TTC549 (cell line): ENCODE data around the gene MYDGF.
A peak's percentile ranks its signal among the peaks of the same experiment; 100 is the strongest.
"Not testable (repeated sequence)": the region's sequence is repeated elsewhere in the genome, so short reads cannot be mapped to it uniquely, and the experiment has no call there.

Source experiments
- FAIRE-seq: peaks from 2 replicates; lab custom pipeline; 2012; peaks lifted over from hg19 to GRCh38; lab: Jason Lieb, UNC

Gene MYDGF

DNA sequence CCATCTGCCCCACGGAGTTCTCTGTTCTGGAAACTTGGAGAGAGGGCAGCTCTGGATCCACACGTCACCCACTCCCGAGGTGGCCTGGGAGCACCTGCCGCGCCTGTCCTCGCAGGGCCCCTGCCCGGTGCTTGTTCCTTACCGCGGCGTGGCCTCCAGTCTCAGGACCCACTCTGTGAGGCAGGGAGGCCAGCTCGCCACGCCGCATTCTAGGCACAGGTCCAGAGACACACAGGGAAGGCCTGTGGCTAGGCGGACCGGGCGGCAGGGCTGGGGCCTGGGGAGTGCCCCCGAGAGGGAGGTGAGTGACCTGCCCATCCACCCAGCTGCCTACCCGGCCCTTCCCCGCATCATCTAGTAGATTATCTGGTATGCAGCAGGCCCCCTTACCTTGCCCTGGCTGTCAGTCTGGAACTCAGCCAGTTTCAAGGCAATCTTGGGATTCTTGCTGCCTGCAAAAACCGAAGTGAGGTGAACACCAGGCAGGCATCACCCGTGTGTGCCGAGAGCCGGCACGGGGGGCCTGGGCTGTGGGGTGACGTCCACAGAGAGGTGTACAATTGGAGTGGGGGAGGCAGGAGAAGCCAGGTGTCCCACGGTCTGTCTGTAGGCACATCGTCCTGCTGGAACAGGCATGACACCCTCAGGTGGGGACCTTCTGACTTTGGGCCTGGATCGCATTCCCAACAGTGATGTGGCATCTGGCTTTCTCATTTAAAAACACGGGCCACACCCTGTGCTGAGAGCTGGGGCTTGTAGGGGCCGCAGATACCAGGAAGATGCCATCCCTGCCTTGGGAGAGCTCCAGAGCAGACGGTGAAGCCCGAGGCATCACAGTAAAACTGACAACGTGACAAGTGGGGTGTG, 29.9 kb upstream of the MYDGF start:
- no peak for FAIRE-seq

DNA sequence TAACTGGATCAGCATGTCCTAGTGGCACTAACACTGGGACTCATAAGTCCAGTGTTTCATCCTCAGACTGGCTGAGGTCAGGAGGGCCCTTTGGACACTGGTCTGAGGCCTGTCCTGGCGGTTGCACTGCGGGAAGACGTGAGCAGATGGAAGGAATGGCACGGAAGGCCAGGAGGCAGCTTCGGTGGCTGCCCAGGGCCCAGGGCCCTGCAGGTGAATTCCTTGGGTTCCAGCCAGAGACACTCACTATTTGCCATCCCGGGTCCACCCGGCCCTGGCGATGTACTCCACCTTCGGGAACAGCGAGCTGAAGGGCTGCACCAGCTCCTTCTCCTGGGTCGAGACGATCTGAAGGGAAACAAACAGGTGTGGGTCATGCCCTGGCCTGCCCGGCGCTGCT, 27.2 kb upstream of the MYDGF start:
- no peak for FAIRE-seq

DNA sequence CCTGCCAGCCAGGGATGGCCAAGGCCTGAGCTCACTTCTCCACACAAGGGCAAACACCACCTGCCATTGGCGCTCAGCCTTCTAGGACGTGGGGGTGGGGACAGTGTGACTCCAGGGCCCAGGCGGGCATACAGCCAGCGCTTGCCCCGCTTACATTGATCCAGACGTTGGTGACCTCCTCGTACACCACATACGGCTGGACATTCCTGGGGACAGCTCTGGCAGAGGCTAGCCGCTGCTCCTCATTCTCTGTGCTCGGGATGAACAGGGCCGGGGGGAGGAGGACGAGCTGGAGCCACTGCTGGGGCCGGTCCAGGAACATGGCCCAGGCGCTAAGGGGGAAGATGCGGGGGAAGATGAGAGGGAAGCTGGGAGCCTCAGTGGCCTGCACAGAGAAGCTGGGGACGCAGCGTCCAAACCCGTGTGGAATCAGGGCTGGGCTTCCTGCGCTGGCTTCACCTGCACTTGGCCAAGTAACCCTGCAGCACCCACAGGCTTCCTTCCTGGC, 25.1 kb upstream of the MYDGF start:
- FAIRE-seq: no peak

DNA sequence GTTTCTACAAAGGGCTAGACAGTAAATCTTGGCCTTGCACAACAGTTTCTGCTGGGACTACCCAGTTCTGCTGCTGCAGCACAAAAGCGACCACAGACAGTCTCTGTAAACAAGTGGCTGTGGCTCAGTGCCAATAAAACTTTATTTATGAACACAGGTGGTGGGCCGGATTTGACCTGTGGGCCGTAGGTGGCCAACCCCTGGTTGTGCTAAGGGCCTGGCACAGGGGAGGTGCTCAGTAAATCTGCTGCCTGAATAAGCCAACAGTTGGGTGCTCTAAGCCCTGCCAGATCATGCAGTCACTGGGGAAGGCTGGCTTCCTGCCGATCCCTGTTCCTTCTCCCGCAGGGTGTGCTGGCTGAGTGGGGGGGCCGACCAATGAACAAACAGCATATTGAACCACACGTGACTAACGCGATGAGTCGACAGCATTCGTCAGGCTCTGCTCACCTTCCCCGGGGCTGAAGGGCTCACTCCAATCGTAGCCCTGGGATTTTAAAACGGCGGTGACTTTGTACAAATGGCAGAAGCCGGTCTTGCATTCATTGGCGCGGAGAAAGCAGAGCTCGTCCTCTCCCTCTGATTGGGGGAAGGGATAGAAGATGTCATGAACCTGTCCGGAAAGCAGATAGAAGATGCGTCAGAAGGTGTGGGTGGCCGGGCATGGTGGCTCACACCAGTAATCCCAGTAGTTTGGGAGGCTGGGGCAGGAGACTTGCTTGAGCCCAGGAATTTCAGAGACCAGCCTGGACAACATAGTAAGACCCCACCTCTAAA, 24.3 kb upstream of the MYDGF start:
- no peak for FAIRE-seq

DNA sequence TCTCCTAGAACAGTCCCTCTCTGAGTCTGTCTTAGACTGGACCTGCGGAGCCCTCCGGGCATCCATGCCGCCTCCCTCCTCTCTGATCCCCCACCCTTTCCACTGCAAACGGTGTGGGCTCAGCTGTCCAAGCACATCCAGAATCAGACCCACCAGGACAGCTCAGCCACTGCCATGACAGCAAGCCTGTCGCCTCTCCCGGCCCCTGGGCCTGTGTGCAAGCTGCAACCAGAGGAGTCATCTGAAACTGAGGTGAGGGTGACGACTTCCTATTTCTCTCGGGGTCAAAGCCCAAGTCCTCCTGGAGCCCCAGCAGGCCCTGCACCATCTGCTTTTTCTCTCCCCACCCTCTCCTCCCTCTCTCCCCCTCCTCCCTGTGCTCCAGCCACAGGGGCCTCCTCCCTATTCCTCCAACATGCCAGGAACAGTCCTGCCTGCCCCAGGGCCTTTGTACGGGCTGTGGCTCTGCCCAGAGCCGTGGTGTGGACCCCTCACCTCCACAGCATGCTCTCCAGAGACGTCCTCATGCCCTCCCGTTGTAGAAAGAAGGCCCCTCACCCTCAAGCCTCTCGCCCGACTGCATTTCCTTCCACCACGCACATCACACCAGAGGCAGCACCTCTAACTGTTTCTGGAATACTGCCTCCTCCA, 23.5 kb upstream of the MYDGF start:
- FAIRE-seq: no peak

DNA sequence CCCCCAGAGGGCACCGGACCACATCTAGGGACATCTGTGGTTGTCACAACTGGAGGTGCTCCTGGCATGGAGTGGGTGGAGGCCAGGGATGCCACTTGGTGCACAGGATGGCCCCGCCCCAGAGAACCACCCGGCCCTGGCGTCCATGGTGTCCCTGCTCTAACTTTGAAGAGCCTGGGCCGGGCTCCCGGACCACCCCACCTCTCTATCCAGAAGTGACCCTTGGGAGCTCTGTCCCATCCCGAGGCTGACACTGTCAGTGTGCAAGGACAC, 22.9 kb upstream of the MYDGF start:
- no peak for FAIRE-seq

DNA sequence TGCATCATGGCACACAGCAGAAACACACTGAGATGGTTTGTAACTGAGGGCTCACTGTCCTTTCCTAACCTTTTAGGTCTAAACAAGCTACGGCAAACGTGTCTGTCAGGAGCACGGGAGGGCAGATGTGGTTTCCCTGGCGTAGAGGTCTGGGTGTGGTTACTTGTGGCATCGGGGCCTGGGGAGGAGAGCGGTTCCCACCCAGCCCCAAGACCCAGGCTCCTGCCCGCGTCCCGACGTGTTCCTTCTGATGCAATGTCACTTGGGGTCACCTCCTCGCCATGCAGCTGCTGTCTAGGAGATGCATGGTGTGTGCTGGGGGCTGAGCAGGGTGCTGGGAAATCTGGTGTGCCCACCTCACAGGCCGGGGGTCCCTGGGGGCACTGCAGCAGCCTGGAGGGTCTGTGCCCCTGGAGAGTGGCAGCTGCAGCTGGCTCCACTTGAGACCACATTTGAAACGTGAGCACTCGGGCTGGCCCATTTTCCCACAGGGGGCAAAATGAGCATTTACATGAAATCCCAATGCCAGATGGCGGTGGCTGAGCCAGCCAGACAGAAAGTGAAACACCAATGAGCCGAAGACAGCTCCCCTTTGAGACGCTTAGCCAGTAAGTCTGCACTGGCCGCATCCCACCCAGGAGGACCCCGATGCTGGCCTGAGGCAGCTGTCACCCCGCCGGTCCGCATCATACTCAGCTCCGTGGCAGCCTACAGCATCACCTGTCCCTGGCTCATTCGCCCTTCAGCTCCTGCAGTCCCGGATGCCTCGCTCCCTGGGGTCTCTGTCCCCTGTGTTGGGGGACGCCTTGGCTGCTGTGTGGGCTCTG, 22.3 kb upstream of the MYDGF start:
- no peak for FAIRE-seq

DNA sequence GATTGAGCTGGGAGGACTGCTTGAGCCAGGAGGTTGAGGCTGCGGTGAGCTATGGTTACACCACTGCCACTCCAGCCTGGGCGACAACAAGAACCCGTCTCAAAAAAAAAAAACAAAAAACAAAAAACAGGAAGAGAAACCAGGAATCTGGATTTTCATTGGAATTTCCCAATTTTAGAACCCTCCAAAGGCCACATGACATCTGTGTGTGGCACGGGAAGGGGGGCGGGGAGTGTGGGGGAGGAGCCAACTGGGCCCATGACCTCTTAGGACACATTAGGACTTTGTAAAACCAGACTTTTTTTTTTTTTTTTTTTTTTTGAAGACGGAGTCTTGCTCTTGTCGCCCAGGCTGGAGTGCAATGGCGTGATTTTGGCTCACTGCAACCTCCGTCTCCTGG, 21.2 kb upstream of the MYDGF start:
- FAIRE-seq: no peak

DNA sequence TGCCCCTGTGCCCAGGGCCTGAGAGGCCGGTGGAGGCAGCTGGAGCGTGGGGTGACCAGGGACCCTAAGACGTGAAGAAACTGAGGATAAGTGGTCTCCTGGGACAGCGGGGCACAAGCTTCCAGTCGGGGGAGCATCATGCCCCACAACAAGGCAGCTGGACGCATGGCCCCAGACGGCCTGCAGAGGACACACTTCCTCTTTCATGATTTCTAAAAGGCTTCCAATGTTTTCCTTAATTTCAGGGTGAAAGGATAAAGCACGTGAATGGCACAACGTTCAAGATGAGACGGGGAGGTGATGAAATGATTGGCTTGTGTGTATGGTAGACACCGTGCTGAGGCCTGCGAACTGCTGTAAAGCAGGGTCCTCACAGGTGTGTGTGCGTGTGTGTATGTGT, 20.2 kb upstream of the MYDGF start:
- no peak for FAIRE-seq

DNA sequence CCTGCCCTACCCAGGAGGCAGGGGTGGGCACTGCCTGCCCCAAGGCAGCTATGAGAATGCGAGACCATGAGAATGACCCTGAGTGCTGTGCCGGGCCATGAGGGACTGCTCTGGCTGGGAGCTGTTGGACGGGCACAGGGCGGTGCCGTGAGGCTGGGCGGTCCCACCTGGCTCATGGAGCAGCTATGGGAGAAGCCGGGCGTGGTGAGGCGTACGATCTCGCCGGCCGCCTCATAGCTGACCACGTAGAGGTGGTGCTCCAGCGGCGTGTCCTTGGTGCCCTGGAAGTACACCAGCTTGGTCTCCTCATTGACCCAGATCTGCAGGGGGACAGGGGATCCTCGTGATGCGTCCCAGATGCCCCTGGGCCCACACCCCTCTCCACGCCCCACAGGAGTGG, 19.3 kb upstream of the MYDGF start:
- FAIRE-seq: no peak

DNA sequence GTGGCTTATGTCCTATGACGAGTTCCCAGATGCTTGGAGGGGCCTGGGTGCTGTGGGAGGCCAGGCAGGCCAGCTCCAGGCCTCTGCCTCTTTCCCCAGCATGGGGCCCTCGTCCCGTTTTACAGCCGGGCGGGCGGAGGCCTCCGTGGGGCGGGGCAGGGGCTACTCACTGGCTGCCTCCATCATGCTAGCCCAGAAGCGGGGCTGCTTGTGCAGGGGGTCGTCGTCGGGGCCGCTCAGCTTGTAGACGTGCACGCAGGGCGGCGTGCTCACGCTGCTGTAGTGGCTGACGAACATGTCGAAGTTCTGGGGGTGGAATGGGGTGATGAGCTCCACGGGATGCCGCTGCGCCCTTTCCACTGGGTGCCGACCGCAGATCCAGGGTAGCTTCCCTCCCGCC, 18.4 kb upstream of the MYDGF start:
- FAIRE-seq: no peak

DNA sequence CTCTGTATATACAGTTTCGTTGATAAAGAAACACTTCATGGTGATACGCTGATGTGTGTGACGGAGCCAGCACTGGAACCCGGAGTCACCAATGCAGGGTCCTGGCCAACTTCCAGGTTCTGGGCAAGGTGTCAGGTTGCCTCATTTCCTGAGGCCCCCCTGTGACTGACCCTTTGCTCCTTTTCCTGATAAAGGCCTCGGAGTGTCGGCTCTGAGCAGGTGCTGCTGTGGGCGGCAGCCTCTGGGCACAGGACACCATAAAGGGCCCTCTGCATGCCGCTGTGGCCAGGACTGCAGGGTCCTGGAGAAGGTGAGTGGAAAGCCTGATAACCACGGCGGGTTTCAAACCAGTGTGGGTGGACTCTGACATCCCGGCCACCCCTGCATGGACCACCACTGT, 17.3 kb upstream of the MYDGF start:
- no peak for FAIRE-seq

DNA sequence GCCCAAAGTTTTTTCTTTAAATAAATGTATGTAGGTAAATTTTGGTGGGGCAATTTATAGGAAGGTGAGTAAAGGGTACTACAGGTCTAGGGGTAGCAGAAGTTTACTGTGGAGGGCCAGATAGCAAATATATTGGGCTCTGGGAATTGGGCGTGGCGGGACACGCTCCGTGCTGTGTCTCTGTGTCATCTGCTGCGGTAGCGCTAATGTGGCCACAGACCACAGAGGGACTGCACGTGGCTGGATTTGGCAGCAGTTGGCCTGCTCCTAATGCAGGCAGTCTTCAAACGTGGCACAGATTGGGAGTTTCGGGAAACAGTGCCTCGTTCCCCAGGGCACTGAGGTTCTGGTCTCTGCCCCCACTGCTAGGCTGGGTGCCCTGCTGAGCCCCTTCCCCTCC, 16.6 kb upstream of the MYDGF start:
- no peak for FAIRE-seq

DNA sequence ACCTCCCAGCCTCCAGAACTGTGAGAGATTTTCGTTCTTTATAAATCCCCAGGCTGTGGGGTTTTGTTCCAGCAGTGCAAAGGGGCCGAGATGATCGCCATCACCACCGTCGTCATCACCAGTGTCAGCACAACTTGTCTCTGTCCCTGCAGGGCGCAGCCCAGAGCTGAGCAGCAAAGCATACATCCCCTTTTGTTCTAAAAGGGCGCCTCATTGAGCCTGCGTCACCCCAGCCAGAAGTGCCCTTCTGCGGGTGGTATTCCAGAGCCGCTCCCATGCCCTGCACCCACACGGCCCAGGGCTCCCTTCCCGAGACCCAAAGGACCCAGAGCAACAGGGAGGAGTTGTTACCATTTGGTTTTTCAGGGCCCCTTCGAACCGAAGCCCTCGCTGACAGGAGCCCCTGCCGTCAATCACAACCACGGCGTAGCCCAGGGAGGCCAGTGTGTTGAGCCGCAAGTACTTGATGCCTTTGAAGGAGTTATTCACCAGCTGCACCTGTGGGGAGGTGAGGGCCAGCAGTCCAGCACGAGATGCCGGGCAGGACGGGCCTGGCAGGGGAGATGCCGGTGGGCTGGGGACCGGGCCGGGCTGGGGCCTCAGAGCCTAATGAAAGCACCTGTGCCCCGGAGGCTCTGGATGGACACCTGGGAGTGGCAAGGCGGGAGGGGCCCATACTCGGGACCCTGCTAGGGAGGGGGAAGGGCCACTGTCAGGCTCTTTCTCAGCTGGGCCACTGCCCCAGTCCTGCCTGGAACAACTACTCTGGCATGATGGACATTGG, 14.4 kb upstream of the MYDGF start:
- no peak for FAIRE-seq

DNA sequence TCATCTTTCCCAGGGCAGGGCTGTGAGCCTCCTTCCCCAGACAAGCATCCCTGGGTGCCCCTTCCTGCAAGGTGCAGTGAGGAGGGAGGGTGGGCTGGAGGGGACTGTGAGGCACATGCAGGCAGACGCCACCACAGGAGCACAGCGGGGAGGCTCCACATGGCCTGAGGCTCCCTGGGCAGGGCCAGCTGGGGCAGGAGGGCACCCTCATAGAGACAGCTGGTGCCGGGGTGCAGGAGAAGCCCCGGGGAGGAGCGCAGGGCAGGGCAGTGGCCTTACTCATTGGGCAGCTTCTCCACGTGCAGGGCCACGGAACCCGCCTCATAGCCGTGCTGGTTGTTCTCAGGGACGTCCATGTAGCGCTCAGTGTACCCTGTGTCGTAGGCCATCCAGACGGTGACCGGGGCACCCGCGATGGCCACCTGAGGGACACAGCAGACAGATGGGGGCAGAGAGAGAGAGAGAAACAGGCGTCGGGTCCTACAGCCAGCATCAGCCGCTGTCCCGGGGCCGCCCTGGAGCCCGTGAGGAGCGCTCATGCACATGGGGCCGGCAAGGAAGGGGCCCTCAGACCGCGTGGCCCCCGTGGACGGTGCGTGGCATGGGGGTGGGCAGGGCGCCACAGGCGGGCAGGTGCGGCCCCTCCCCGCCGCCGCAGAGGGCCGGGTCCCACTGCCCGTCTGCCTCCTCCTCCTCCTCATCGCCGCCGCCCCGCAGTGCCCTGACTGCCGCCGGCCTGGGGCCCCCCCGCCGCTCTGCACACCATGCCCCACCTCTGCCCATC, 12.5 kb upstream of the MYDGF start:
- FAIRE-seq: no peak

DNA sequence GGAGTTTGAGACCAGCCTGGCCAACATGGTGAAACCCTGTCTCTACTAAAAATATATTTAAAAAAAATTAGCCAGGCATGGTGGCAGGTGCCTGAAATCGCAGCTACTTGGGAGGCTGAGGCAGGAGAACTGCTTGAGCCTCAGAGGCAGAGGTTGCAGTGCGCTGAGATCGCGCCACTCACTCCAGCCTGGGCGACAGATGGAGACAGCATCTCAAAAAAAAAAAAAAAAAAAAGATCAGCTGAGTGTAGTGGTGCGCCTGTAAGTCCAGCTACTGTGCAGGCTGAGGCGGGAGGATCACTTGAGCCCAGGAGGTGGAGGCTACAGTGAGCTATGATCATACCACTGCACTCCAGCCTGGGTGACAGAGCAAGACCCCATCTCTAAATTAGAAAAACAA, 9.9 kb upstream of the MYDGF start:
- not testable (repeated sequence) for FAIRE-seq

DNA sequence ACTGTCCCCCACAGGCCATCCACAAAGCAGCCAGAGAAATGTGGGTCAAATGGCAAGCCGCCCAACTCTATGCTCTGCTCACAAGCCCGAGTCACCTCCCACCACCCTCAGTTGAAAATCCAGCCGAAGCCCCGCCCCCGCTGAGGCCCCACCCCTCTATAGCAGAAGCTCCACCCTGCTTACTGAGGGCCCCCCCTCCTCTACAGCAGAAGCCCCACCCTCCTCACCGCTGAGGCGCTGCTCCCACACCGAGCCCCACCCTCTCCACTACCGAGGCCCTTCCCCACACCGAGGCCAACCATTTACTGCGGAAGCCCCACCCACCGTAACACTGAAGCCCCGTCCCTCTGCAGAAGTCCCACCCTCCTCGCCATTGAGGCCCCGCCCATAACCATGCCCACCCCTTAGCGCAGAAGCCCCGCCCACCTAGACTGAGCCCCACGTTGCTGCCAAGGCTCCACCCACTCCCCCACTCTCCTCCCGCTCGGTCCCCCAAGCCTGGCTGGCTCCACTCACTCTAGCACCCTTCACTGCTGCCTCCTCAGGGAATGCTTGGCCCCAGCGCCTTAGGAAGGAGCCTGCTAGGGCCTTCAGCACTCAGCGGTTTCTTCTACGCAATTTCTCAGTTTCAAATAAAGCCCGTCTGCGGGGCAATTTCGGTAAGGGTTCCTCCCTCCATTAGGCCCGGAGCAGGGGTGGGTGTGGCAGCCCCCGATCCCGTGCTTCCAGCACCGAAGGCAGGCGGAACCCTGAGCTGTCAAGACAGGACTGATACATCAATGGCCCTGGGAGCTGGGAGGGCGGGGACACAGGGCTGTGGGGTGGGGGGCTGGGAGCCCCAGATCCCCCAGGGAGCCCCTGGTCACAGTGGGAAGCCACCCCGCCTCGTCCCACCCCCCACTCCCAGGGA, 9.0 kb upstream of the MYDGF start:
- no peak for FAIRE-seq

DNA sequence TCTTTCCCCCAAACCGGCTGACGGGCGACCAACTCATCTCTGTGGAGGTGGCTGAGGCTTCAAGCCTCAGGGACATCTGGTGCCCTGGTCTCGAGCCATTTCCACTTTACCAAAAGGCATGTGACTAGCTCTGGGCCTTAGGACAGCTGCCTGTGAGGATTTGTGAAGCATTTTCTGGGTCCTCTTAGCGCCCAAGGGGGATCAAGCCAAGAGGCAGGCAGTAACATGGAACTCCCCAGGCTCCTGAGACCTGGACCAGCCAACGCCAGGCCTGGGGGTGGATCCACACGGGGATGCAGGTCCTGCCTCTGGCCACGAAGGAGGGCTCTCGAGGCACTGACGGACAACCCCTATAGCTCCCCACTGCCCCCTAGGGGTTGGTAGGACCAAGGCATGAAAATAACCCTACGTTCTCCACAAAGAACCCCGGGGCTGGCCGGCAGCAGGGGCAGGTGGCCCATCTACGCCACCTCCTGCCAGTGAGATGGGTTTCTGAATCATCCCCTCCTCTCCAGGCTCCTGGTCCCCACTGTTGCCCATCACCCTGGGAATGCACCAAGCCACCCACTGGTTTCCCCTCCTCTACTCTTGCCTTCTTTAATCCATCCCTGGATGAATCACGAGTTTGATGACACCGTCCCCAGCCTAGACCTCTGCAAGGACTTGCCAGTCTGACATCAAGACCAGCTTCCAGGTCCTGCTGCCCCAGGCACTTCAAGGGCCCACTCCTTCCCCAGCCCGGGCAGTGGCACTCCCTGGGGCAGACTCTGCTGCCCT, 7.0 kb upstream of the MYDGF start:
- FAIRE-seq: peak; percentile 9

DNA sequence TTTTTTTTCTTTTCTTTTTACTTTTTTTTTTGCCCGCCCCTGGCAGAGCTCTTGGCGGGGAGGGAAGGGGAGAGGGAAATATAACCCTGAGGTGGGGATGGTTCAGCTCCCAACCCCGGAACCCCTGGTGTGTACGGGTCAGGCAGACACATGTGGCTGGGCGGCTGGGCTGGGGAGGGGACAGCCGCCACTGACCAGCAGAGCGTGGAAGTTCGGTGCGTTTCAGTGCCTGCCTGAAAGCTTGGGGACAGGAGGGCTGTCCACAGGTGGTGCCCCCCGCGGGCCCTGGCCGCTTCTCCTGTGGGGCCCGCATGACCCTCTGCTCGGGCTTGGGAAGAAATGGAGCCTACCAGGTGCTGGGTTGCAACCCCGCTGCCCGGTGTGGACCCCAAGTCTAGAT, 5.2 kb upstream of the MYDGF start:
- no peak for FAIRE-seq
